Suppressor macrophage (primary cell): ENCODE data around the gene ZNF385B.

Experiments used
- DNase-seq, 4 experiments: peaks; one replicate each; pipeline ENCODE4 v3.0.0-alpha.2; 2020 to 2022

ZNF385B gene

DNA sequence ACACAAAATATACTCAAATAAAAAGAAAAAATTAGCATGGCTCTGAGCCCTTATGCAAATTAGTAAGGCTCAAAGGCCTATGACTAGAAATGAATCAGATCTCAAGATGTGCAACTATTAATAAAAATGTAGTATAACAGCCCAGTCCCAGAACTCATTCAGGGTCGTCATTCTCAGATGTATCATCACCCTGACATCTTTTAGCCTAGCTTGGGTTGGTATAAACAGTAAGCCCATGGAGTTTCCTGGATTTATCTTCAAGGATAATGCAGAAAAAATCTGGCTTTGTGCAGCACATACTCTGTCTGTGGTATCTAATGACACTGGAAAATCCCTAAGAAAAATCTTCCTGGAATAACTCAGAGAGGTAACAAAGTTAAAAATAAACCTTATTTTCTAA is 239.3 kb downstream of the ZNF385B start:
- no peak for DNase-seq

DNA sequence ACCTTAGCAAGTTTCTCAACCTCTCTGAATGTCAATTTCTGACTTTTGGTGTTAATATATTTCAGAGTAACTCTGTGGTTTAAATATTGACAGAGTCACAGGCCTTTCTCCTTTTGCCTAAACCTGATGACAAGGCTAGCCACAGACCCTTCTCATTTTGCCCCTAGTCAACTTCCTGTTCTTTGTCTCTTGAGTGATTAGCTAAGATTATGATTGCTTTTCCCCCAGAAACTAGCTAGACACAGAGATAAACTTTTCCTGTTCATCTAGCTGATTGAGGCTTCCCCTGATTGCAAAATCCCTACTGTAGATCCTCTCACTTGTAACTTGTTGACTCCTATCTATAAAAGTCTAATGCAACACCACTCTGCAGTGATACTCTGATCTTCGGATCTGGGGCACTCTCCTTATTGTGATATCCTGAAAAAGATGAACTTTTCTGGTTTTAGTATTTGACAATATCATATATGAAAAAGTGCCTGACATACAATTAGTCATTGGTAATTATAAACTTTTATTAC is 241.4 kb downstream of the ZNF385B start:
- no peak for DNase-seq

GRCh38 chr2:179614121-179614520 is 247.3 kb downstream of the ZNF385B start:
- no peak for DNase-seq

GRCh38 chr2:179613701-179614100 is 247.7 kb downstream of the ZNF385B start:
- no peak for DNase-seq

DNA sequence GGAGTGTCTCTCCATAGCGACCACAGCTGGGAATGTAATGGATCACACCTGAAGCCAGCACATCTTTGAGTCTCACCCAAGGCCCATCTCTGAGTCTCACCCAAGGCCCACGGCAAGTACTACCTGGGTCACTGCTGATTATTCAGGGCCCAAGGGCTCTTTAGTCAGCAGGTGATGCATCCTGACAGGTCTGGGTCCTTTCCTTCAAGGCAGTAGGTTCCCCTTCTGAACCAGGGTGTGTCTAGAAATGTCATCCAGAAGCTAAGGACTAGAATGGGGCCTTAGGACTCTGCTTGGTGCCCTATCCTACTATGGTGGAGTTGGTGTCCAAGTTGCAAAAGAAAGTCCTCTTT is 248.1 kb downstream of the ZNF385B start:
- DNase-seq, result no peak

- no peak for DNase-seq
Measured at GRCh38 chr2:179612591-179613298, 248.7 kb downstream of the ZNF385B start.

DNA sequence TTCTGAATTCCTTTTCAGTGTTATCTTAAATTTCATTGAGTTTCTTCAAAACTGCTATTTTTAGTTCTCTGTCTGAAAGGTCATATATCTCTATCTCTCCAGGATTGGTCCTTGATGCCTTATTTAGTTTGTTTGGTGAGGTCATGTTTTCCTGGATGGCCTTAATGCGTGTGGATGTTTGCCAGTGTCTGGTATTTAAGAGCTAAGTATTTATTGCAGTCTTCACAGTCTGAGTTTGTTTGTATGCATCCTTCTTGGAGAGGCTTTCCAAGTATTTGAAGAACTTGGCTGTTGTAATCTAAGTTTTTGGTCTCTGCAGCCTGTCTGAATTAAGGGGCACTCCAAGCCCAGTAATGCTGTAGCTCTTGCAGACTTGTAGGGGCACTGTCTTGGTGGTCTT is 249.3 kb downstream of the ZNF385B start:
- DNase-seq, result no peak

DNA sequence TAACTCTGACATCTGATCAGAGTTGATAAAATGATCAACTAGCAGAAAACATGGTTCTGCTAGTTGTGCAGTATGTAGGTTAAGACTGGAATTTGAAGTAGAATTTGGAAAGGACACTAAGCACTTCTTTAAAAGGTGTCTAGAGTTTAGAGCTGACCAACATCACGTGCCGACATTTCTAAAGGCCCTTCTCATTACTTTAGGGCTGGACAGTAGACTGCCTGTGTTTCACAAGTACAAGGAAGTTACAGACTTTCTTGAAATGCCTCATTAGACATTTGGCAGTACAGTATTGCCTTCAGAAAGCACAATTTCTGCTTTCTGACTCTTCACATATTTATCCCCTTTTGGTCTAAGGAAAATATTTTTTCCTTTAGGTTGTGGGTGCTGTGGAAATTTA is 255.3 kb downstream of the ZNF385B start:
- DNase-seq, result no peak

- no peak for DNase-seq
Measured at GRCh38 chr2:179605341-179605740, 256.1 kb downstream of the ZNF385B start.

GRCh38 chr2:179604598-179604997 is 256.8 kb downstream of the ZNF385B start:
- no peak for DNase-seq

DNA sequence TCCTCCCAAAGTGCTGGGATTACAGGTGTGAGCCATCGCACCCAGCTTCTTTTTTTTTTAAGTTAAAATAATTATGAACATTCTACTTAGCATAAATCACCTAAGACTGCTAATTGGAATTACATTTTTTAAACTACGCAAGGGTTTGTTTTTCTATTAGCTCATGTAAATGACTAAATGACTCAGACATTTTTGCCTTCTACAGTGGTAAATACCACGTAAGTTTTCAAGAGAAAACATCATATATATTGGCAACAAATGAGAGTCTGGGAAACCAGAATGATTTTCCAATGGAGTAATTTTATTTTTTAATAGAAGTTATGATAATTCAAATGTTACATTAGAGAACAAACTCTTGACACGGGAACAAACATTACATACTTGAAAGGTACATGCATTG is 259.0 kb downstream of the ZNF385B start:
- no peak for DNase-seq

DNA sequence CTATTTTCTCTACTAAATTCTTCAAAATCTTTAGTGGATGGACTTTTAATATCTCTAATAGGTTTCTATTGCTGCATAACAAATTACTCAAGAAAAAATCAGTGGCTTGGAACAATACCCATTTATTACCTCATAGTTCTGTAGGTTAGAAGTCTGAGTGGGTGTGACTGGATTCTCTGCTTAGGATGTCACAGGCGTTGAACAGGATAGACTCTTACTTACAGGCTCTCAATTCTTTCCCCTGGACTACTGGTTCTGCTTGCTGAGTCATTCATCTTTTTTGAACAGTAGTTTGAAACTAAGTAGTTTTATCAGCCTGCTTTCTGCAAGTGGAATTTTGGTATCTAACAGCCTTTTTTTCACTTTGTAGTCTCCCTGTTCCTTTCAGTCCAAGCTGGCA is 265.4 kb downstream of the ZNF385B start:
- DNase-seq, result no peak

DNA sequence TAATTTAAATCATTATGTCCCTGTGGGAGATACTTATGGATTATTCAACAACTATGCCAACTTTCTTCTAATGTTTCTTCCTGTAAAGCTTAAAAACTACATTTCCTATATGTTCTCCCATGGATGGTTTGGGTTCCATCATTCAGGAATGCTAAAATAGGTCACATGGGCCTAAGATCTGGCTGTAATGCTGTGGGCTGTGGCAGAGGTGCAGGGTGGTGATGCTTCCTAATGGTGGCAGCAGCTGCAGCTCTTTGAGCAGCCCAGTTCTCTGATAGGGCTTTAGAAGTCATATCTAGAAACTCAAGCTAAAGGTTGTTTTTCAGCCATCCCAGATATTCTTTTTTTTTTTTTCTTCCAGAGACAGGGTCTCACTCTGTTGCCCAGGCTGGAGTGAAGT is 266.1 kb downstream of the ZNF385B start:
- no peak for DNase-seq

- no peak for DNase-seq
Measured at GRCh38 chr2:179594268-179595112, 266.9 kb downstream of the ZNF385B start.

GRCh38 chr2:179593323-179593722 is 268.1 kb downstream of the ZNF385B start:
- DNase-seq, result no peak

- no peak for DNase-seq
Measured at GRCh38 chr2:179592167-179592936, 269.1 kb downstream of the ZNF385B start.

- no peak for DNase-seq
Measured at GRCh38 chr2:179591690-179592089, 269.7 kb downstream of the ZNF385B start.

DNA sequence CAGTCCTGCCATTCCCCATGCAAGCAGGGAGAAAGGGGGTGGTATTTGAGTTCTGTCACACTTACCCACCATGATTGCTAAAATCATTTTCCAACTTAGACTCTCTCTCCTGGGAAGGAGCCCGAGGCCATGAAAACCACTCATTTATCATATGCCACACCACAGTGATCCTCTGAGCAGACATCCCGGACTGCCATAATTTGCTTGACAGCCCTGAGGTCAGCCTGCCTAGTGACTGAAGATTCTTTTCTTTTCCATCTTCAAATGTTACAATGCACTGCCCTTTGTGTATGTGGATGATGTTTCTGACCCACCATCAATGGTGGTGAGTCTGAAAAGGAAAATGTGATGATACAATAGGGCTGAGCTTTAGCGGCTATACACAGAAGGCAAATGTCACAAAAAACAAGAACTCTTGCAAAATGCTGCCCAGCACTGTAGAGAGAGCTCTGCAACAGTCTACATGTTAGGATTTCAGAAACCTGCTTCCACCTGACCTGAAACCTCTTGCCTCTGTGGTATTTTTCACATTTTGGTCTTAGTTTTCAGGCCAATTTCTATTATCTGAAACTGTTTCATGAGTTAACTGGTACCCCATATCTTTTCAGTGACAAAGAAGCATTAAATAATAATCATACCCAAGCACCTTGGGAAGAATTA is 272.8 kb downstream of the ZNF385B start:
- no peak for DNase-seq

DNA sequence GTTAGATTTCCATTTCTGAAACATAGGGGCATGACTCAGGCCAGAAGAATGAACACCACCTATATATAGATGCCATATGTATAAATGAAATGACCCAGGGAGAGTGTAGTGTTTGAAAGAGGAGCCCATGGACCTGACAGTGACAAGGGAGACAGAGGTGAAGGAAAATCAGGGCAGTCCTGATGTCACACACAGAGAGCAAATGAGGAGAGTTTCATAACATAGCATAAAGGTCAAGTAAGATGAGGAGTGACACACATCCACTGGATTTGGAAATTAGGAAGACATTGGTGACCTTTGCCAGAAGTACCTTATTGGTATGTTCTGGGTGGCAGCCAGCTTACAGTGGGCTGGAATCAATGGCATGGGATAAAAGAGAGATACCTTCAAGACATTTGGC is 276.7 kb downstream of the ZNF385B start:
- DNase-seq, result no peak

DNA sequence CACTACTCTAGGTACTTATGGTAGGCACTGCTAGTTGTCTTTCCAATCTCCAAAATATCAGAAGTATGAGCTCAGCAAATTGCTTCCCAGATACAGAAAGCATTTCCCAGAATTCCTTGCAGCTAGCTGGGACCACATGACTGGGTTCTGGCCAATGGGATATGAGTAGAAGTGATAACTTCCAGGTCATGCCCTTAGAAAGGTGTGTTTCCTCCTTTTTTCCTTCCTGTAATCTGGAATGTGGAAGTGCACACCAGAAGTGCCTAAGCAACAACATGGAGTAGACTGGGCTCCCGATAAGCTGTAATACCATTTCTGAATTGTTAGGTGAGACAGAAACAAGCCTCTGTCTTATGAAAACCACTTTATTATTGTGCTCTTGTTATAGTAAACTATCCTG is 279.8 kb downstream of the ZNF385B start:
- DNase-seq, result no peak

DNA sequence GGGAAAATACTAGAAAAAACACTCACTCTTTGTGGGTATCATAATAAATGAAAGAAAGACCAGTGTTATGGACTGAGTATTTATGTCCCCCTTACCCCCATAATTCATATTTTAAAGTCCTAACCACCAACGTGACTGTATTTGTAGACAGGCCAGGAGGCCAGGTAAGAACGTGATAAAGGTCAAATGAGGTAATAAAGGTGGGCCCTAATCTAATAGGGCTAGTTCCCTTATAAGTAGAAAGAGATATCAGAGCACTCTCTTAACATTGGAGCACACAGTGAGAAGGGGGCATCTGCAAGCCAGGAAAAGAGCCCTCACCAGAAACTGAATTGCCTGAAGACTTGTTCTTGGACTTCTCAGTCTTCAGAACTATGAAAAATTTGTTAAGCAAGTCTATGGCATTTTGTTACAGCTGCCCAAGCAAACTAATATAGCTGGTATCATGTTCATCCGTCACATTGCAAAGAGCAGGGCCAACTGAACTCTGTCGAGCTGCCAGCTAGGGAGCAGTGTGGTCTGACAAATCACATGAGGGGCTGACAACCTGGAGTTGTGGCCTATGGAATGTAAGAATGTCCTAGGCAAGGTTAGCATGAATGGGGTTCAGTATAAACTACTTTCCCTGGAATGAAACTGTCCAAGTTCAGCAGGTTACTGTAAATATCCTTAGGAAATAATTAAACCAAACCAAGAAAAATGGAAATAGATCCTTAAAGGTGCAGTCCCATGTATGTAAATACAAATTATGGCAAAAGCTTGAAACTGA is 280.9 kb downstream of the ZNF385B start:
- no peak for DNase-seq

DNA sequence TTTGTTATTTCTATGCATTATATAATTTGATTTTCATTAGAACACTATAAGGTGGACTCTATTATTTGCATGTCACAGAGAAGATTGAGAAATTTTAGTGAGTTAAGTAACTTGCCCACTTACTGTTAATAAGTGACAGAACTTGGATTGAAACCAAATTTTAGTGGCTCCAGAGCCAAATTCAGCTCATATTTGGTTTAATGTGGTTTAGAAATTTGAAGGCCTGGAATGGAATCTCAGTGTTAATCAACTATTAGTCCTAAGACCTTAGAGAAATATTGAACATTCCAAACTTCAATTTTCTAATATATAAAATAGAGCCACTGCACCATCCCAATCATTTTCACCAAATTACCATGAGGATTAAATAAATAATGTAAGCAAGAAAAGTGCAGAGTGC is 281.6 kb downstream of the ZNF385B start:
- DNase-seq, result no peak
